GM18951 (cell line): ENCODE measurements around the gene OR6C74.

Experiments used
- POLR2A ChIP-seq: IDR thresholded peaks from 4 replicates; pipeline ENCODE4 v1.6.1; 2011; ENCODE audit warnings: mild to moderate bottlenecking; ENCODE audit not compliant: insufficient read length, insufficient read depth; ENCODE audit errors: extremely low read depth
- in situ Hi-C: fragments of 300-500 bp; cut with MboI; formaldehyde crosslinking; loops from one replicate; pipeline ENCODE4 v1.12.0; 2022; ENCODE audit warnings: low sequenced_read_pairs, mixed read lengths, inconsistent platforms; ENCODE audit not compliant: unreplicated experiment

The OR6C74 gene

GRCh38 chr12:55244309-55244708 is at the start of gene OR6C74:
Gene OR6C74 (plus strand): TSS chr12:55244609. CDS start chr12:55247288, 2,679 bp downstream.
- in situ Hi-C loops = no loop called here
- TF ChIP-seq POLR2A = no peak

GRCh38 chr12:55220725-55221124 is 23.7 kb upstream of the OR6C74 start, which contains the start of gene OR10A7:
Gene OR10A7 (plus strand): TSS chr12:55221025. CDS start chr12:55221025, 0 bp downstream.
- in situ Hi-C loops = no loop called here
- TF ChIP-seq POLR2A = no peak

GRCh38 chr12:55226523-55226922 is 17.9 kb upstream of the OR6C74 start:
- TF ChIP-seq POLR2A = no peak
- in situ Hi-C loops = no loop called here

GRCh38 chr12:55227643-55228042 is 16.8 kb upstream of the OR6C74 start:
- TF ChIP-seq POLR2A = no peak
- in situ Hi-C loops = no loop called here

GRCh38 chr12:55246159-55246558 is 1.8 kb downstream of the OR6C74 start:
- in situ Hi-C loops = no loop called here
- TF ChIP-seq POLR2A = no peak

- TF ChIP-seq POLR2A = no peak
- in situ Hi-C loops = no loop called here
Measured at GRCh38 chr12:55250944-55251343, 6.5 kb downstream of the OR6C74 start.

GRCh38 chr12:55253281-55253680 is 8.9 kb downstream of the OR6C74 start:
- TF ChIP-seq POLR2A = no peak
- in situ Hi-C loops = no loop called here

GRCh38 chr12:55256831-55257230 is 12.4 kb downstream of the OR6C74 start:
- in situ Hi-C loops = no loop called here
- TF ChIP-seq POLR2A = no peak

GRCh38 chr12:55258303-55258702 is 13.9 kb downstream of the OR6C74 start:
- in situ Hi-C loops = no loop called here
- TF ChIP-seq POLR2A = no peak

GRCh38 chr12:55280991-55281390 is 36.6 kb downstream of the OR6C74 start:
- in situ Hi-C loops = no loop called here
- TF ChIP-seq POLR2A = no peak

- no peak for TF ChIP-seq POLR2A
- in situ Hi-C loops = no loop called here
Measured at GRCh38 chr12:55289999-55290398, 45.6 kb downstream of the OR6C74 start.
